Measurements from ENCODE around the gene PCDHGC4. TPM values are rescaled to one million over a fixed set of nuclear protein-coding genes. Genes with fewer than 3 reads are reported as not detected.

Gene PCDHGC4
- total and polyA plus RNA-seq, 2 of the 8 experiments (the other 6 are each of a cell fraction or from before 2014, with no cell fraction given) = 2.1 to 2.4 TPM

DNA sequence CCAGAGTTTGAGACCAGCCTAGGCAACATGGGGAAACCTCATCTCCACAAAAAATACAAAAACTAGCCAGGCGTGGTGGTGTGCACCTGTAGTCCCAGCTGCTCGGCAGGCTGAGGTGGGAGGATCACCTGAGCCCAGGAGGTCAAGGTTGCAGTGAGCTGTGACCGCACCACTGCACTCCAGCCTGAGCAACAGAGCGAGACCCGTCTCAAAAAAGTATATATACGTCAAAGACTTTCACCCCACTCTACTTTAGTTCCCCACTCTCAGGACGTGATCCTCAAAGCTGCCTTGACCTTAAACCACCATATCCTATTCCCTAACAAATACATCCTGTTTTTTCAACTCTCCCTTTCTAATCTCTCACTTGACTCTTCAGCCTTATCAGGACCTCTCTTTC, 45.0 kb downstream of the PCDHGC4 start:
- H3K9me3 ChIP-seq (ENCODE audit: insufficient read depth in 2 of 2, low read depth in 1 of 2, low read length in 1 of 2) = no peaks in the 10 kb centered on the region
- no peak overlapping the region for H2BK15ac ChIP-seq (ENCODE audit: low read length)
- no peak overlapping the region for H3K18ac ChIP-seq (ENCODE audit: extremely low read depth, low read length)
- H3K56ac ChIP-seq (replicated peaks; ENCODE audit: insufficient read length, low read depth, low read length) = no peak overlapping the region
- no peaks in the 10 kb centered on the region for H3K23me2 ChIP-seq (ENCODE audit: low read depth, low read length)
- no peak overlapping the region for H2BK120ac ChIP-seq (replicated peaks; ENCODE audit: low read depth, low read length)
- H4K20me1 ChIP-seq (replicated peaks in 1 of 2; ENCODE audit: control insufficient read depth in 1 of 2, insufficient read depth in 2 of 2, low read length in 2 of 2) = no peaks in the 10 kb centered on the region
- H3K14ac ChIP-seq (ENCODE audit: insufficient read length) = no peak overlapping the region
- CTCF ChIA-PET (ENCODE audit: partially characterized antibody) = interaction anchor here (1.2 to 50.9 kb wide), 3 partner anchors 34 to 321 kb away, joined by 3 to 1236 read pairs (median 3); partner anchors contain the start of genes PCDHB12, PCDHGA10, PCDHGA11 and PCDHGA9
- no peak overlapping the region for H4K91ac ChIP-seq (replicated peaks; ENCODE audit: insufficient read length, low read length)
- H3K36me3 ChIP-seq (ENCODE audit: control insufficient read depth in 2 of 4, insufficient read depth in 4 of 4, low read length in 3 of 4) = peaks cover 14 to 43% (median 24%) of the 10 kb centered on the region in 4 experiments
- H3K4ac ChIP-seq (replicated peaks; ENCODE audit: insufficient read length, low read depth, low read length) = no peak overlapping the region
- peaks cover 0 to 8% (median 3%) of the 10 kb centered on the region in 4 experiments; a peak in 3 of 7 replicates for H3K4me1 ChIP-seq (replicated peaks in 1 of 4; ENCODE audit: control insufficient read depth in 3 of 4, insufficient read depth in 4 of 4, low read length in 3 of 4)
- H3K27me3 ChIP-seq (replicated peaks in 1 of 4; ENCODE audit: control insufficient read depth in 3 of 4, extremely low read depth in 1 of 4, insufficient read depth in 3 of 4, low read length in 3 of 4) = no peaks in the 10 kb centered on the region
- no peaks in the 10 kb centered on the region for H3K79me1 ChIP-seq (ENCODE audit: low read depth, low read length)
- no peak overlapping the region for H2BK5ac ChIP-seq (ENCODE audit: low read depth, low read length)
- no peak overlapping the region for H2BK12ac ChIP-seq (ENCODE audit: low read depth, low read length)
- H3K79me2 ChIP-seq (ENCODE audit: control insufficient read depth in 1 of 2, insufficient read depth in 2 of 2, low read length in 2 of 2) = no peaks in the 10 kb centered on the region
- no peak overlapping the region for H2AK5ac ChIP-seq (ENCODE audit: low read depth, low read length)
- no peak overlapping the region for H4K8ac ChIP-seq (ENCODE audit: extremely low read depth, insufficient read depth, low read length)
- no peak overlapping the region for H3K4me3 ChIP-seq (ENCODE audit: extremely low read depth in 1 of 4, insufficient read depth in 2 of 4, low read depth in 3 of 4, low read length in 4 of 4)
- H4K5ac ChIP-seq (ENCODE audit: insufficient read length, low read depth, low read length) = no peak overlapping the region
- WGBS, 2 experiments (ENCODE audit: extremely low coverage in 1 of 2, insufficient coverage in 1 of 2, insufficient read length in 1 of 2, insufficient replicate concordance in 2 of 2, low coverage in 1 of 2, low lambda C conversion rate in 2 of 2, missing lambda C conversion rate in 1 of 2) = 94% methylated on average over 7 of the region's 7 CpGs; no CpG with 5 or more reads in 1 of the 2 experiments
- no peak for DNase-seq (ENCODE audit: low read depth in 1 of 2, low spot score in 2 of 2)
- H3K27ac ChIP-seq (ENCODE audit: low read depth, low read length) = no peak overlapping the region
- no peak overlapping the region for H2BK20ac ChIP-seq (ENCODE audit: low read length)
- no peak overlapping the region for H3K9ac ChIP-seq (replicated peaks in 1 of 4; ENCODE audit: extremely low read depth in 1 of 4, low read depth in 3 of 4, low read length in 3 of 4)
- no peak overlapping the region for H2AFZ ChIP-seq (ENCODE audit: low read length)
- POLR2A ChIA-PET (ENCODE audit: partially characterized antibody) = no interaction called here
- H3K4me2 ChIP-seq (ENCODE audit: insufficient read depth in 1 of 2, low read depth in 2 of 2, low read length in 2 of 2) = no peak overlapping the region
- H3K23ac ChIP-seq (ENCODE audit: insufficient read length) = no peak overlapping the region
- FAIRE-seq = no peak
- TF ChIP-seq PHF8 (conservative IDR thresholded peaks at IDR 0.05; ENCODE audit: low read depth, low read length) (no peak), SIX5 (IDR thresholded peaks at IDR 0.05; ENCODE audit: low read depth, low read length) (no peak), HDAC2 (IDR thresholded peaks at IDR 0.05; ENCODE audit: borderline replicate concordance in 1 of 2, low read depth in 2 of 2, low read length in 2 of 2) (no peak), RBBP5 (IDR thresholded peaks at IDR 0.05; ENCODE audit: borderline replicate concordance, low read depth, low read length) (no peak), POLR2AphosphoS5 (IDR thresholded peaks at IDR 0.05; ENCODE audit: low read depth, low read length) (no peak), CHD1 (IDR thresholded peaks at IDR 0.05; ENCODE audit: low read depth, low read length) (no peak), TAF7 (optimal IDR thresholded peaks at IDR 0.05; ENCODE audit: borderline replicate concordance, low read depth, low read length) (no peak), SIRT6 (IDR thresholded peaks at IDR 0.05; ENCODE audit: low read length) (no peak)
- TF ChIP-seq, protein P1, sequence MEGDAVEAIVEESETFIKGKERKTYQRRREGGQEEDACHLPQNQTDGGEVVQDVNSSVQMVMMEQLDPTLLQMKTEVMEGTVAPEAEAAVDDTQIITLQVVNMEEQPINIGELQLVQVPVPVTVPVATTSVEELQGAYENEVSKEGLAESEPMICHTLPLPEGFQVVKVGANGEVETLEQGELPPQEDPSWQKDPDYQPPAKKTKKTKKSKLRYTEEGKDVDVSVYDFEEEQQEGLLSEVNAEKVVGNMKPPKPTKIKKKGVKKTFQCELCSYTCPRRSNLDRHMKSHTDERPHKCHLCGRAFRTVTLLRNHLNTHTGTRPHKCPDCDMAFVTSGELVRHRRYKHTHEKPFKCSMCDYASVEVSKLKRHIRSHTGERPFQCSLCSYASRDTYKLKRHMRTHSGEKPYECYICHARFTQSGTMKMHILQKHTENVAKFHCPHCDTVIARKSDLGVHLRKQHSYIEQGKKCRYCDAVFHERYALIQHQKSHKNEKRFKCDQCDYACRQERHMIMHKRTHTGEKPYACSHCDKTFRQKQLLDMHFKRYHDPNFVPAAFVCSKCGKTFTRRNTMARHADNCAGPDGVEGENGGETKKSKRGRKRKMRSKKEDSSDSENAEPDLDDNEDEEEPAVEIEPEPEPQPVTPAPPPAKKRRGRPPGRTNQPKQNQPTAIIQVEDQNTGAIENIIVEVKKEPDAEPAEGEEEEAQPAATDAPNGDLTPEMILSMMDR (IDR thresholded peaks at IDR 0.05; ENCODE audit: control extremely low read depth in 1 of 3, insufficient read depth in 1 of 3, low read depth in 1 of 3, low read length in 3 of 3) = no peak
- TF ChIP-seq, protein P2, sequence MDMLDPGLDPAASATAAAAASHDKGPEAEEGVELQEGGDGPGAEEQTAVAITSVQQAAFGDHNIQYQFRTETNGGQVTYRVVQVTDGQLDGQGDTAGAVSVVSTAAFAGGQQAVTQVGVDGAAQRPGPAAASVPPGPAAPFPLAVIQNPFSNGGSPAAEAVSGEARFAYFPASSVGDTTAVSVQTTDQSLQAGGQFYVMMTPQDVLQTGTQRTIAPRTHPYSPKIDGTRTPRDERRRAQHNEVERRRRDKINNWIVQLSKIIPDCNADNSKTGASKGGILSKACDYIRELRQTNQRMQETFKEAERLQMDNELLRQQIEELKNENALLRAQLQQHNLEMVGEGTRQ (IDR thresholded peaks at IDR 0.05; ENCODE audit: low read length) = no peak
